Cardiac muscle cell (in vitro differentiated cells and primary cell): ENCODE measurements around the gene NR3C2. TPM values are rescaled to one million over a fixed set of nuclear protein-coding genes. Genes with fewer than 3 reads are reported as not detected.

Experiments used
- DNase-seq, 2 donors: peaks; one replicate each; pipeline versions ENCODE4 v3.0.0 to v3.0.0-alpha.2; 2010 to 2017; ENCODE audit warnings: low read depth in 1 of 2, low spot score in 1 of 2
- H3K27ac ChIP-seq: fragments of 200-600 bp; sonication (generic); 2 replicates; pipeline ENCODE4 v1.5.1; 2016
- H3K27me3 ChIP-seq: fragments of 200-600 bp; sonication (generic); 2 replicates; pipeline ENCODE4 v1.6.0; 2016; ENCODE audit warnings: control low read depth
- H3K36me3 ChIP-seq: fragments of 200-600 bp; sonication (generic); 2 replicates; pipeline ENCODE4 v1.5.1; 2016; ENCODE audit warnings: control low read depth
- H3K4me1 ChIP-seq: fragments of 200-600 bp; sonication (generic); 2 replicates; pipeline ENCODE4 v1.8.1; 2017; ENCODE audit warnings: low read depth, mild to moderate bottlenecking, mixed run types
- H3K4me3 ChIP-seq: fragments of 200-600 bp; sonication (generic); 2 replicates; pipeline ENCODE4 v1.5.1; 2016; ENCODE audit warnings: mild to moderate bottlenecking
- H3K9me3 ChIP-seq: fragments of 200-600 bp; sonication (generic); 2 replicates; pipeline ENCODE4 v1.5.1; 2017; ENCODE audit warnings: low read depth, mild to moderate bottlenecking, control low read depth
- polyA plus RNA-seq: library from polyadenylated mRNA; unstranded; fragments of >200 nt; fragmentation: Nextera tagmentation; extraction: Ambion mirVana; gene quantifications from 2 replicates; pipeline ENCODE4 v1.2.1, GENCODE V29; 2016
- total RNA-seq: library from RNA; depleted of rRNA; stranded (reverse); fragments of >200 nt; gene quantifications from 2 replicates; pipeline ENCODE4 v1.2.3, GENCODE V29; 2016
- TF ChIP-seq, protein P1 (sequence below): IDR thresholded peaks from 2 replicates; pipeline ENCODE4 v1.5.1; 2012; ENCODE audit warnings: low read depth, mild to moderate bottlenecking, low read length

Gene NR3C2
- total and polyA plus RNA-seq, 2 experiments from 2014 or later: 0.43 to 2.5 TPM

DNA sequence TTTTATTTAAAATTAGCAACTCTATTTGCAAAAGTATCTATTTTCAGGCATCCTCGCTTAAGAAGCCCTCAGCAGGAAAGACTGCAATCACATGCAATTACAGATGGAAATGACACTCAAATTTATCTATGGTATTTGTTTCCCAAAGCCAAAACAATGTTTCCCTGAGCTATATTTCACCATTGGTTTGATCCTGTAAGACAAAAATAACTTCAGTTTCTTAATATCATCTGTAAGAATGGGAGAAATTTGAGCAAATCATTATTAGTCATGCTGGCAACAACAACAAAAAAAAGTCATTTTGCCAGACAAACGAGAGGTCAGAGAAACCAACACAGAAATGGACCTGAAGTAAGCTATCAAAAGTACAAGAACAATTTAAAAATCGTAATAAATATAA is 204.1 kb downstream of the NR3C2 start:
- TF ChIP-seq, protein P1, sequence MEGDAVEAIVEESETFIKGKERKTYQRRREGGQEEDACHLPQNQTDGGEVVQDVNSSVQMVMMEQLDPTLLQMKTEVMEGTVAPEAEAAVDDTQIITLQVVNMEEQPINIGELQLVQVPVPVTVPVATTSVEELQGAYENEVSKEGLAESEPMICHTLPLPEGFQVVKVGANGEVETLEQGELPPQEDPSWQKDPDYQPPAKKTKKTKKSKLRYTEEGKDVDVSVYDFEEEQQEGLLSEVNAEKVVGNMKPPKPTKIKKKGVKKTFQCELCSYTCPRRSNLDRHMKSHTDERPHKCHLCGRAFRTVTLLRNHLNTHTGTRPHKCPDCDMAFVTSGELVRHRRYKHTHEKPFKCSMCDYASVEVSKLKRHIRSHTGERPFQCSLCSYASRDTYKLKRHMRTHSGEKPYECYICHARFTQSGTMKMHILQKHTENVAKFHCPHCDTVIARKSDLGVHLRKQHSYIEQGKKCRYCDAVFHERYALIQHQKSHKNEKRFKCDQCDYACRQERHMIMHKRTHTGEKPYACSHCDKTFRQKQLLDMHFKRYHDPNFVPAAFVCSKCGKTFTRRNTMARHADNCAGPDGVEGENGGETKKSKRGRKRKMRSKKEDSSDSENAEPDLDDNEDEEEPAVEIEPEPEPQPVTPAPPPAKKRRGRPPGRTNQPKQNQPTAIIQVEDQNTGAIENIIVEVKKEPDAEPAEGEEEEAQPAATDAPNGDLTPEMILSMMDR: no peak
- H3K27me3 ChIP-seq: no peaks in the 10 kb centered on the region
- peak in 1 of 2 donors; percentile 39 for DNase-seq
- H3K4me3 ChIP-seq: no peak overlapping the region
- H3K36me3 ChIP-seq: no peaks in the 10 kb centered on the region
- H3K27ac ChIP-seq: no peak overlapping the region
- H3K9me3 ChIP-seq: no peaks in the 10 kb centered on the region
- H3K4me1 ChIP-seq: no peaks in the 10 kb centered on the region

- H3K4me3 ChIP-seq: no peak overlapping the region
- no peaks in the 10 kb centered on the region for H3K36me3 ChIP-seq
- no peak overlapping the region for H3K27ac ChIP-seq
- TF ChIP-seq, protein P1: no peak
- H3K4me1 ChIP-seq: no peaks in the 10 kb centered on the region
- no peak for DNase-seq
- no peaks in the 10 kb centered on the region for H3K9me3 ChIP-seq
- H3K27me3 ChIP-seq: no peaks in the 10 kb centered on the region
Observed at GRCh38 chr4:148235809-148236208, 206.4 kb downstream of the NR3C2 start.

- Histone ChIP-seq H3K27me3 (no peaks in the 10 kb centered on the region), H3K9me3 (no peaks in the 10 kb centered on the region), H3K36me3 (no peaks in the 10 kb centered on the region)
Observed at GRCh38 chr4:148229798-148230197, 212.4 kb downstream of the NR3C2 start.

DNA sequence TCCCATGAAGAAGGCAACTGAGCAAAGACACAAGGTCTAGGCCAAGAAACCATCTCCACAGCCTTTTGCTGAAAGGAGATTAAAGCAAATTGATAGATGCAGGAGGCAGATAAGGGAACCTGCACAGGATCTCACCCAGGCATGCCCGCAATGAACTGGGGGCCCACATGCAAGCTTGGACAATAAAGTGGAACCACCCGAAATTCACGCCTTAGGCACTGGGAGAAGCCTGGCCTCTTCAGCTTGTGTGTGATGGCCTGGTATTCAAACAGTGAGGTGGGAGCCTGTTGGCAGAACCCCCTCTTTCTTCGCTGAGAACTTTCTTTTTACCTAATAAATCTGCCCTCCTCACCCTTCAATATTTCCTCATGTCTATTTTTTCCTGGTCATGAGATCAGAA is 213.2 kb downstream of the NR3C2 start:
- no peak overlapping the region for H3K4me3 ChIP-seq
- TF ChIP-seq, protein P1: no peak
- no peak overlapping the region for H3K27ac ChIP-seq
- H3K9me3 ChIP-seq: no peaks in the 10 kb centered on the region
- no peaks in the 10 kb centered on the region for H3K27me3 ChIP-seq
- H3K36me3 ChIP-seq: no peaks in the 10 kb centered on the region
- H3K4me1 ChIP-seq: peaks cover 5% of the 10 kb centered on the region
- no peak for DNase-seq

More at GRCh38 chr4:148229798-148230197, 212.4 kb downstream of the NR3C2 start:
- Histone ChIP-seq H3K4me1 (peaks cover 5% of the 10 kb centered on the region), H3K27ac (peak overlapping the region; percentile 32), H3K4me3 (no peak overlapping the region)
- no peak for DNase-seq
- TF ChIP-seq, protein P1: no peak

GRCh38 chr4:148227147-148227546 is 215.1 kb downstream of the NR3C2 start:
- Histone ChIP-seq H3K36me3 (no peaks in the 10 kb centered on the region), H3K27ac (no peak overlapping the region), H3K4me3 (no peak overlapping the region), H3K27me3 (no peaks in the 10 kb centered on the region), H3K9me3 (no peaks in the 10 kb centered on the region), H3K4me1 (peaks cover 5% of the 10 kb centered on the region)
- TF ChIP-seq, protein P1: no peak
- no peak for DNase-seq

DNA sequence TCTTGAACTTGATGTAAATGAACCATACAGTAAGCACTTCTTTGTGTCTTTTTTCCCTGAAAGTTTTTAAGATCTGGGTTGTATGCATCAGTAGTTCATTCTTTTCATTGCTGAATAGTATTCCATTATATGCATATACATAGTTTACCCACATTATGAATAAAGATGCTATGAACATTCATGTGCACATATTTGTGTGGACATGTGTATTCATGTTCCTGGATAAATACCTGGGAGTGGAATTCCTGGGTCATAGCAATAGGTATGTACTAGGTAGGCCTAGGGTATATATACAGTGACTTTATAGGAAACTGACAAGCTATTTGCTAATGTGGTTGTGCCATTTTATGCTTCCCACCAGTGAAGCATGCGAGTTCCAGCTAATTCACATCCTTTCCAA is 215.9 kb downstream of the NR3C2 start:
- H3K36me3 ChIP-seq: no peaks in the 10 kb centered on the region
- TF ChIP-seq, protein P1: no peak

More for the DNA sequence above, 215.9 kb downstream of the NR3C2 start:
- H3K27me3 ChIP-seq: no peaks in the 10 kb centered on the region
- H3K4me3 ChIP-seq: no peak overlapping the region
- no peak overlapping the region for H3K27ac ChIP-seq
- H3K4me1 ChIP-seq: peaks cover 5% of the 10 kb centered on the region
- no peaks in the 10 kb centered on the region for H3K9me3 ChIP-seq
- DNase-seq: no peak
